Hematopoietic multipotent progenitor cell treated with erythropoietin and hydrocortisone succinate and interleukin-3 and kit ligand, for 17 days (in vitro differentiated cells): Measurements from ENCODE around the gene IRAK4.

ENCODE experiments used
- DNase-seq: peaks from one replicate; pipeline ENCODE4 v3.0.0-alpha.2; 2015; ENCODE audit warnings: low spot score

Gene IRAK4

DNA sequence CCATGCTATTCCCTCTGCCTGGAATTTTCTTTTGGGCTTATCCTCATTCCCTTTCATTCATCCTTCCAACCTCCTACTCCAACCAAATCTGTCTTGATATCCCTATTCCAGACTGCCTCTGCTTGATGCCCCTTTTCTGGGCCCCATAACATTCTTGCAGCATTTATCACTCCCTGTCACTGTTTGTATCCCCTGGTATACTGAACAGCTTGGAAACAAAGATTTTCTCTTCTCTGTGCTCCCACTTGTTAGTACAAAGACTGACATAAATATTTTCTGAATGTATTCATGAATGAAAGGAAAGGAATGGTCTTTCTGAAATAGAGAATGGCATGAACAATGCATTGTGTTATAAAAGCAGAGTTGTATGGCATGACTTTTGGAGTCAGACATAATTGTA, 7.5 kb downstream of the IRAK4 start:
- no peak for DNase-seq

DNA sequence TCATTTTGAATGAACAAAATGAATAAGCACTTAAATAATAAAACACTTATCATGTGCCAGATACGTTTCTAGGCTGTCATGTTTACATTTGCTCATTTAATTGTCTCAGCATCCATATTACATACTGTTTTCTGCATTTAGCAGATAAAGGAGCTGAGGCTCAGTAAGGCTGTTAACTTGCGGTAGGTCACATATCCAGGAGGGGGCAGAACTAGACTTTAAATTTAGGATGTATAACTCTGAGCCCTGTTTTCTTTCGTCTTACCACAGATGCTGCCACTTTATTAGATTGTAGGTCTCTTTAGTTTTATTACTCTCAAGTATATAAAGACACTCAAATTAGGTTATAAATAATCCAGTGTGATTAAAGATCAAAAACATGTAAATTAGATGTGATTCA, 17.7 kb downstream of the IRAK4 start:
- peak; percentile 44 for DNase-seq

DNA sequence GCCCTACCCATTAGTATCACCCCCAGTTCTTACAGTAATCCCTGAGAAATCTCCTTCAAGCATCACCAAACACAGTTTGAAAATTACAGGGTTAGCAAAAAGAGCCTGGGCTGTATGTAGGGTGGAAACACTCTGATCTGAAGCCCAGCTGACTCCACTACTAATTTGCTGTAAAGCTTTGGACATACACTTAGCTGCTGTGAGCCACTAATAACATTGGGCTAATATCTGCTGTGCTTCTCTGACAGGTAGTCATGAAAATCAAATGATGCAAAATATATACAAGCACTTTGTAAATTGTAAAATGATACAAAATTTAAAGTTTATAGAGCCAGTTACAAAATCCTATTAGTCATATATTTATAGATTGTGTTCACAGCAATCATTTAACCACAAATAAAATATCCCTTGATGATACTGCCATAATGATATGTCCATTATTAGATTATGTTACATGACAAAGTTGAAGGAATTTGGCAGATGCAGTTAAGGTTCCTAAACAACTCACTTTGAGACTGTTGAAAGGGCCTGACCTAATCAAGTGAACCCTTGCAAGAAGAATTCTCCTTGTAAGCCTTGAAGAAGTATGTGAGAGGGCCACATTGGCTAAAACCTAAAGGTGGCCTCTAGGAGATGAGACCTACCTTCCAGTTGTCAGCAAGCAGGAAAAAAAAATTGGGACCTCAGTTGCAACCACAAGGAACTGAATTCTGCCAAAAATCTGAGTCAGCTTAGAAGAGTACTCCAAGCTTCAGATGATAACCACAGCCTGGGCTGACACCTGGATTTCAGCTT, 28.3 kb downstream of the IRAK4 start:
- DNase-seq: no peak

DNA sequence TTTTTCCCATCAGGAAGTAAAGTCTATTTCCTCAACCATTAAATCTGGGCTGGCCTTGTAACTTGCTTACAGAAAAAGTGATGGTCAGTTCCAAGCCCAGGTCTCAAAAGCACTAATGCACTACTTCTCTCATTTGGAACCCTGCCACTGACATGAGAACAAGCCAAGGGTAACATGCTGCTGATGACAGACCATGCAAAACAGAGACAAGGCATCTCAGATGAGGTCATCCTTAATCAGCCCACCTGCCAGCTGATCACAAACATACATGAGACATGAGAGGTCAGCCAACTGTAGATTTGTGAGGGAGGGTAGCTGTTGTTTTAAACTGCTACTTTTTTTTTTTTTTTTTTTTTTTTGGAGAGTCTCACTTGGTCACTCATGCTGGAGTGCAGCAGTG, 31.2 kb downstream of the IRAK4 start:
- DNase-seq: no peak

DNA sequence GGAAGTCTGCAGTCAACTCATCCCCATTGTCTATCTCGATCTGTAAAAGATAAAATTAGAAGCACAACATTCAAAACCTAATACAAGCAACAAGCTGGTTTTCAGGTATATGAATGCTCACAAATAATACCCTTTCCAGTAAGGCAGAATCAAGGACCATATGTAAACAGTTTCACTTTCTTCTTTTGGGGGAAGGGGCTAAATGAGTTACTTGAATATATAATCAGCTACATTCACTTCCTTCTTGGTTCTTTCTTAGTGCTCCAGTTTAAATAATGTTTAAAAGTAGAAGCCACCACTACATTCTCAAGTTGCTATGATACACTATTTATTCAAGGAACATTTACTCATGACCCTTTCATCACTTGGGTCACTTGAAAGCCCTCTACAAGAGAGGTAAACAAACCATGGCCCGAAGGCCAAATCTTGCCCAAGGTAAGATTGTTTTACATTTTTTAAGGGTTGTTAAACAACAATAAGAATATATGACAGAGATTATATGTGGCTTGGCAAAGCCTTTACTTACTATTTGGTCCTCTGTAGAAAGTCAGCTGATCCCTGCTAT, 37.0 kb downstream of the IRAK4 start:
- no peak for DNase-seq

DNA sequence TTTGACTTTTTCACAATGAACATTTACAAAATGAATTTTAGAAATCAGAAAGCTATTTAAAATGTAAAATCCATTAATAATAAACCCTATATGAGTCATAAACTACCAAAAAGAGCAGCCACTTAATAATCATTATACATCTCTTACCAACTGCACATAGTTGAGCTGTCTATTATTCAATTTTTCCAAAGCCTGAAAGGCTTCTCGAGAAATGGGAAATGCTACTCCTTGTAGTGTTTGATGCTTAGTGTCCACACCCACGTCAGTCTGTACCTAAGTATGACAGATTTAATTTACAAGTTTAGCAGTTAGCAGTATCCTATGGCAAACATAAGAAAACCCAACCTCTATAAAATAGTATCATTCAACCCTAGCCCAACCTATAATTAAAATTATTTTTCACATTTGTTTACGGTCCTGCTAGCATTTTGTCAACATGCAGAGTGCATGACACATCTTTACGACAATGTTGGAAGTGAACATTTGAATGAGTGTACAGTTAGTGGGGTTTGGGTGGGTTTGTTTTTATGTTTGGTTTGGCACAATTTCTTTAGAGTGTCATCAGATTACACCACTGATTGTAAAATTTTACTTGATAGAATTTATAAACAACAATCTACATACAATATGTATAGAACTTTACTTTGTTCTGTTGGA, 38.9 kb downstream of the IRAK4 start:
- DNase-seq: no peak

DNA sequence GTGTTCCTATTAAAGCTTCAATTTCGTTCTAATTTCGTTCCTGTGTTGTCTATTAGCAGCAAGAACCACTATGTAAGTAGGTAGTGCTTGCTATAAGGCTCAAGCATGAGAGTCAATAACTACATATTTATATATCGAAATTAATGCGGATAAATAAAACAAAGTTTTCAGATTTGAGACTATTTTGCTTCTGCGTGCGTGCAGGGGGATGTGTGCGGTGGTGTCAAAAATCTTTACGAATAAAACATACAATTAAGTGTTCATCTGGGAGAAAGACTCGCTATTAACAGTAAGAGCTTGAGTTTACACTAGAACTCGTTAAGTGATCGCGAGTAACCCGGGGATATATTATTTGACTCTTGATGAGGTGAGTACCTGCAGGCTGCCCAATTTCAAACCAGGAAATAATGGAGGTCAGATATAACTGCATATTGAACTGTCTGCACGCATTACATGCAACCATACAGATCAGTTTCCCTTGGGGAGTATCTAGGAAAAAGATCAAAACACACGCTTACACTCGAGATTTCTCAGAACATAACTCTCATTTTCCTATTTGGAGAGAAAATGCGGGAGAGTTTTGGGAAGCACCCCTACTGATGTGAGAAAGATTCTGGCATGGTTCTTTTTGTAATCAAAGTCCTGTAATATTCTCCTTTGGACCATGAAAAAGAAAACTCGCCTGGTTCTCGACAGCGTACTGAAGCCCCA, 46.6 kb downstream of the IRAK4 start:
- no peak for DNase-seq

DNA sequence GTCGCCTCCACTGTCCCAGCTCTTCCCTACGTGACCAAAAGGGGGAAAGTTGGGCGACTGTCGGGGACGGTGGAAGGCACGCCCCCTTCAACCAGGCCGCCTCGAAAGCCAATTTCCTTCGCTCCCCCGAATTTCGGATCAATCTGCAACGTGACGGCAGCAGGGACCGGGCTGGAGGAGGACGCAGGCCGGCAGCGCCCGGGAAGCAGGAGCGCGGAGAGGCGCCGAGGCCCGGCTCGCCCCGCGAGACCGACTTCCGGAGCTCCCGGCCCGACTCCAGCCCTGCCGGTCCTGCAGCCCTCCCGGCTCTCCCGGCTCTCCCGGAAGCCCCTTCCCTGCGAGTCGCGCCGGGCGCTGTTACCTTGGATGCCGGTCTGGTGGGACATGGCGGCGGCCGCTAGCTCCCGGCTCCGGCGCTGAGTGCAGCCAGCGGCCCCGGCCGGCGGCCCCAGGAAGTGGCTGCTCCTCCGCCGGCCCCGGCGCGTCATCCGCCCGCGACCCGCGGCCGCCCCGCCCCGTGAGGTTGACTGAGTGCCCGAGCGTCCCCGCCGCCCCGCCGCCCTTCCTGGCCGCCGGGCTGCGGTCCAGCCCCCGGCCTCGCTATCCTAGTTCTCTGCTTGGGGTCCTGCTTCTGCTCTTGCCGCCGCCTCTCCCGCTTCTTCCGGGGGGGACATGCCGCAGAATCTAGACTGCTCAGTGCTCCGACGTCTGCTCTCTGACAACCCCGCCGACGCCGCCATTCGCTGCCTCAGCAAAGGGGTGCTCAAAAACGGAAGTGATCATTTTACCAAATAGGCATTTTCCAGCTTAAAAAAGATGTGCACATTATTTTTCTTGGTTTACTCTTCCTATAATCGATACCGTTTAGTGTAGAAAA, 47.3 kb downstream of the IRAK4 start, which contains the start of gene TWF1:
Gene TWF1 (minus strand): TSS at position 458 of the 877 bp plus-strand sequence. CDS start 72 bp downstream, at position 386.
- peak; percentile 74 for DNase-seq

DNA sequence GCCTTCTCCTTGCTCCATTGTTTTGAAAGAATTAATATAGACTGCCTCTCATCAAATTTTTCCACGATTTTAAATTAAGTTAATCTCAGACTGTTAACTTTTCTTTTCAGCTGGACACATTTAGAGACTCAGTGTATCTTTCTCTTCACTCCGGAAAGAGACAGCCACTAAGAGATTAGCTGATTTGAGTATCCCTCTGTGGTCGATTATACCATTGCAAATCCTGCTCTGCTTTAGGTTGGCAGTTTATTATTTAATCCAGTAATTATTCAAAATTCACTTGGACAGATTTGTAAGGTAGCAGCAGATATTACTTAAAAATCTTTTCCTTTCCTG, 48.0 kb downstream of the IRAK4 start:
- no peak for DNase-seq

DNA sequence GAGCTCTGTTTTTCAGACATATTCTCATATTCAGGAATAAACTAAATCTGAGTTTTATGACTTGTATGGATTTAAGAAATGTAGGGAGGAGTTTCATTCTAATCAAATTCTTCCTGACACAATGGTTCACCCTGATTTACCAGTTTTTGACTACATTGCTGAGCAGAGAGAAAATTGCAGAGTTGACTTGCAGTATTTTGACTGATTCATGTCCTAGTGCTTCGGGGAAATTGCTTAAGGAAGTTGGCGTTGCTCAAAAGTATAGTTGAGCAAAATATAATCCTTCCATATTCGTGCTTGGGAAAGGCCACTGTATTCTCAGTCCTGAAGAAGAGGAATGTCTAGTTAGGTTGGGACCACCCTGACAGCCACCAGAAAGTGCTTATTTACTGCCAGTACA, 48.6 kb downstream of the IRAK4 start:
- no peak for DNase-seq

DNA sequence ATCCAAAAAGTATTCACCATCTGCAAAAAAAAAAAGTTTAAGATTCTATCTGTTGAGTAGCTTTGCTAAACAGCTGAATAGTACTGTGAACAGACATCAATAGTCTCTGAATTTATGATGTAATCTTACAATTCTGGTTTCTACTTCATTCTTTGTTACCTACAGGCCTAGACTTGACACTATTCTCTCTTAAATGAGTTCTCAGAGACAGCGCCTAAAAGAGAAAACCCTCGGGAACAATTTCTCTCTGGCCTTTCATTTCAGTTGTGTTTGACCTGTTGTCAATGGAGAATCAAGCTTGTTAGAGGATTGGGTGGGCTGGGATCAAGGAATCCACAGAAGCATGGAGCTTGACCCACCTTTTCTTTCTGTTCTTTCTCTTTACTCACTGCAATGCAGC, 53.3 kb downstream of the IRAK4 start:
- no peak for DNase-seq

DNA sequence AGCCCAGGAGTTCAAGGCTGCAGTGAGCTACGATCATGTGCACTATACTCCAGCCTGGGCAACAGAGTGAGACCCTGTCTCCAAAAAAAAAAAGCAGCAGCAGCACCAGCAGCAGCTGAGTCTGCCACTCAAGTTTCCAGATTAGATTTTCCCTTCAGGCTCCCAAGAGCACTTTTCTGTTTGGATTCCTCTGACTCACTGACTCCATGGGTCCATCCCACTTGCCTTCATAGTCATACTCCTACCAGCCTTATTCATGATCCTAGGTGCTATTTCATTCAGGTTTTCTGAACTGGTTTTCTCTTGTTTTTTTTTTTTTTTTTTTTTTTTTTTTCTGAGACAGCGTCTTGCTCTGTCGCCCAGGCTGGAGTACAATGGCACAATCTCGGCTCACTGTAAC, 54.2 kb downstream of the IRAK4 start:
- no peak for DNase-seq

DNA sequence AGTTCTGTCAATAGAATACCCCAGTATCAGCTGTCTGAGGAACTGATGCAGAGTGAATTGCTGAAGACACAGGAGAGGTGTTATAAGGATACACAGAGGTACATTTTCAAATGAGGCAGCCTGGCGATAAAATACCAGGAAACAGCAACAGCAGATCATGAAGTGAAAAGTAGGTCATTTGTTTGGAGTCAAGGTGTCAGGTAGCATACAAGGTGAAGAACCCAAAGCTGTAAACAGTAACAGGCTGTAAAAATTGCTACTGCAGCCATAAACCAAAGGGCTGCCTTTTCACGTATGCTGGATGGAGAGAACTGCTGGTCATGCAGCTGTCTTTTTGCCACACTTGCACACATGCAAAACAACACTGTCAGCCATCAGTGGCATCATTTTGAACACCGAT, 56.7 kb downstream of the IRAK4 start:
- DNase-seq: no peak

DNA sequence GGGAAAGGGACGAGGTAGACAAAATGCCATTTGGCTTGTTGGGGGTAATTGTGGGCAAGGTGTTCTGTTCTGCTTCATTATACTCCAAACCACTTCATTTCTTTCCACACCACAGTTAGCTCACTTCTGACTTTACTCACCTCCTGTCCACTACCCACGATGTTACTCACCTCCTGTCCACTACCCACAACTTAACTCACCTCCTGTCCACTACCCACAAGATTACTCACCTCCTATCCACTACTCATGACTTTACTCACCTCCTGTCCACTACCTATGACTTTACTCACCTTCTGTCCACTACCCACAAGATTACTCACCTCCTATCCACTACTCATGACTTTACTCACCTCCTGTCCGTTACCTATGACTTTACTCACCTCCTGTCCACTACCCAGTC, 57.4 kb downstream of the IRAK4 start:
- DNase-seq: no peak

DNA sequence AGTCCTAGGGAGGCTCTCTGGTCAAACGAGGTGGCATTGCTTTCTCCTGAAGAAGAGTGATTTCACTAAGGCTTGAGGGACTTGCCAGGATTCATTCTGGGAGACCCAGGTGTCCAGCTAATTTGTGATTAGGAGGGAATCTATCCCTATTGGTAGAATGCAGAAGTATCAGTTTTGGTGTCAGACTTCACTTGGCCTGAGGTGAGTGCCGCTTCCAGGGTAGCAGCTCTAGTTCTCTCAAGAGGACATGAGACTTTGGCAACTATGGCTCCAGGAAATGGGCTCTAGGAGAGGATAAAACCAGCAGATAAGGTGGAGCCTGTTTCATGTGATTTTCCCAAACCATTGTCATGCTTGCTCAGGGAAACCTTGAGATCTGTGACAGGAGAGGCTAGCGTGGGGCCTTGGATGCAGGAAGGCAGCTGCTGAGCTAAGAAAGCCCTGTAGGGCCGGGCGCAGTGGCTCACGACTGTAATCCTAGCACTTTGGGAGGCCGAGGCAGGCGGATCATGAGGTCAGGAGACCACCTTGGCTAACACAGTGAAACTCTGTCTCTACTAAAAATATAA, 65.5 kb downstream of the IRAK4 start:
- no peak for DNase-seq

DNA sequence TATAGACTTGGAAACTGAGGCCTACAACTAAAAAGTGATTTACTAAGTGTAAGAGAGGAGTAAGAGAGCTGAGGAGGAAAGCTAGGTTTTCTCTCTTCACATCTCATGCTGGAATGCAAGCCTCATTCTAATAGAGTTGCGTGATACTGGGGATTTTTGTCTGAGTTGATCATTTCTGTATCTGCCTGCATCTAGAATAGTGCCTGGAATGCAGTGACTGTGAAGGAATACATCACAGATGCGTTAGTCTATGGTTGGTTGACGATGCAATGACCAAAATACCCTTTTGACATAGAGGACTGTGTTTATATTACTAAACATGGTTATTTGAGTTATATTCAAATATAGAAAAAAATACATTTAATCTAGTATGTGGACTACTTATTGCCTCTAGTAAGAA, 67.9 kb downstream of the IRAK4 start:
- DNase-seq: no peak

DNA sequence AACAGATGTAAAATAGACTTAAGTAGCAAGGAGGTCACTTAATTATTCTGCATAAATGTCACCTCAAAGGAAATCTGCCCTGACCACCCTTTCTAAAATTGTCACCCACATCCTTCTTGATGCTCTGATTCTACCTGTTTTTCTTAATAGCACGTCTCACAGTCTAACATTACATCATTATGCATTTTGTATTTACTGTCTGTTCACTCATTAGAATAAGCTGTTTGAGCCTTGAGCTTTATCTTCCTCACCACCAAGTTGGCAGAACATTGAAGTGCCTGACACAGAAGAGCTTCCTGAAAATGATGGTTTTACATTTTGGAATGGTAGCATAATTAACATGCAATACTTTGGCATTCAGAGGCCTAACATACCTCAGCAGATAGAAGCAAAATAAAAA, 68.3 kb downstream of the IRAK4 start:
- no peak for DNase-seq

DNA sequence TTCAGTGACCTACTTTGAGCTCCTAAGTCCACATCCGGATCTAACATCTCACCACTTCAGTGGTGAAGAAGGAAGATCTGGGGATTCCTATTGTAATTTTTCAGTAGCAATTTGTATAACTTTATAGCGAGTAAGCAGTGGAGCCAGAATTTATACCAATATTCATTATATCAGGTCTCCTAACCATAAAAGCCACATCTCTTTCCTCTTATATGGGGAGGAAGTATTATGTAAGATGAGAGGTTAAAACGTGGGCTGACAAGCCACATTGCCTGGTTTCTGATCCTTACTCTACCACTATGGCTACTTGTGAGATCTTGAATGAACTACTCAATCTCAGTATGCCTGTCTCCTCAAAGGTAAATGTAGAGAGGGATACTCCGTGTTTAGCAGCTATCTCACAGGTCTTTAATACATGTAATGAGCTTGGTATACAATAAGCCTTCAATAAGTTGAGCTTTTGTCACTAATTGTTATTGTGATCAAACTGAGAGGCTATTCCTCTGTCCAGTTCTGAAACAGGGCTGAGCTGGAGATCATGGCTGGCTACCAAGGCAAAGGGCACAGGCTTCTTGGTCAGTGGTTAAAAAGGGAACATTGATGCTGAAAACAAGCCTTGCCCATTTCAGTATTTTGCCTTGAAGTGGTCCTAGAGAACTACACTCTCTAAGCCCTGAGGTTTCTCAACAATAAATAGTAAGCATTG, 73.9 kb downstream of the IRAK4 start:
- no peak for DNase-seq

DNA sequence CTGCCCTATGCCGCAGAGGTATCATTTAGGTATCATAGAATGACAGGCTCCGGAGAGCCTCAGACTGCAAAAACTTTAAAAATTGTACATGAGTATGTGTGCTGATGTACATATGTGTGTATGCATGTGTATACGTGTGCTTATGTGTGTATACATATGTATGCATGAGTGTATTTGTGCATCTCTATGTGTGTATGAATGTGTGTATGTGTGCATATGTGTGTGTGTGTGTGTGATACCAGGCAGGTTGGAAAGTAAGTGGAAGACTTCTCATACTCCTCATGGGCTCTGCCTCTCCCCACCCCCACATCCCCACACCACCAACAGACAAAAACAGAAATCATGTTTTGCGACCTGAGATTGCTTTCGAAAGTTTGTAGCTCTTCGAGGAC, 76.5 kb downstream of the IRAK4 start:
- no peak for DNase-seq

DNA sequence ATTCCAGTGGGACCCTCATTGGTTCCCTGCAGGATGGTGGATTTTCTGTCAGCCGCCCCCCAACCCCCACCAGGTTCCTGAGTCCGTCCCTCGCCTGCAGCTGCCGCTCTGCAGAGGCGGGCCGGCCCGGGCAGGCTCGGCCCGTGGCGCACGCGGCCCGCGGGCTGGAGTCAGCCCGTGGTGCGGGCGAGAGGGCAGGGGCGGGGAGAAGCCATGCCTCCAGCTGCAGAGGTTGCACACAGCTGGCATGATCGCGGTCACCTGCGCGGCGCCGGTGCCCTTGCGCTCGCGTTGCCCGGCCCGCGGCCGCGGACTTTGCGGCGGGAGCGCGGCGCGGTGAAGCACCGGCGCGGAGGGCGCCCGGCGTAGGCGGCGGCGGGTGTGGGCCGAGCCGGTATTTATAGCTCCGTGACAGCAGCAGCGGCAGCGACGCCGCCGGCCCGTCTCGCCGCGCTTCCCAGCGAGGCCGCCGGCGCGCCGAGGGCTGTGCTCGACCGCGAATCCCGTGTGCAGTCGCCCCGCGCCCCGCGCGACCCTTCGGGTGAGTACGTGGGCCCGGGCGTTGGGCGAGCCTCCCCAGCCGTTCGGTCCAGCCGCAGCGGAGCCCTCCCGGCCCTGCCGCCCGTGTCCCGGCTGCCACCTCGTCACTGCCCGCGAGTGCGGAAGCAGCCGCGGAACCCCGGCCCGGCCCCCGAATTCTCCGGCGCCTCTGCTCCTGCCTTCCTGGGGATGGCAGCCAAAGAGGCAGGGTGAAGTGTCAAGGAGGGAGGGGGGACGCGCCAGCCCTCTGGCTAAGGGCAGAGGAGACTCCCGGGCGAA, 77.1 kb downstream of the IRAK4 start, which contains the start of gene TMEM117:
Gene TMEM117 (plus strand): TSS at position 426 of the 819 bp plus-strand sequence.
- no peak for DNase-seq
